Lower leg skin (tissue), 4 donors: ENCODE data around the gene PLCH2. TPM values are rescaled to one million over a fixed set of nuclear protein-coding genes. Genes with fewer than 3 reads are reported as not detected.

Experiments used
- DNase-seq, 2 donors: peaks; one replicate each; pipeline ENCODE4 v3.0.0-alpha.2; 2019; ENCODE audit warnings: low spot score in 2 of 2
- H3K4me3 ChIP-seq: fragments of 200-600 bp; sonication (generic); 2 replicates; pipeline ENCODE4 v1.5.1; 2017; ENCODE audit warnings: mild to moderate bottlenecking, low read depth; ENCODE audit not compliant: poor library complexity, severe bottlenecking
- POLR2A ChIP-seq, 2 donors: fragments of 450-650 bp; IDR thresholded peaks; one replicate each; pipeline ENCODE4 v1.6.1; 2016 to 2017; ENCODE audit warnings: antibody characterized with exemption in 2 of 2, mild to moderate bottlenecking in 1 of 2, moderate library complexity in 1 of 2
- WGBS, 2 donors: methylation state at CpG; one replicate each; pipeline ENCODE4 v1.1.5; 2018; 5-methylcytosine and 5-hydroxymethylcytosine counted together
- intact Hi-C: fragments of 100-400 bp; cut with DNase I; formaldehyde crosslinking; loops from one replicate; pipeline ENCODE4 v1.15.0; 2023; ENCODE audit warnings: low total_unique reads
- total RNA-seq, 4 donors: library from RNA; depleted of rRNA; stranded (reverse); fragments of >200 nt; gene quantifications; one replicate each; pipeline ENCODE4 v1.1.0, GENCODE V29; 2016
- TF ChIP-seq, protein P1 (sequence below), 3 donors: fragments of 450-650 bp; IDR thresholded peaks; one replicate each; pipeline ENCODE4 v1.5.1; 2016; ENCODE audit warnings: antibody characterized with exemption in 3 of 3, mild to moderate bottlenecking in 3 of 3, moderate library complexity in 2 of 3

PLCH2 gene
- total RNA-seq, 4 donors from 2014 or later: 83.2 to 170 (median 115) TPM

GRCh38 chr1:2525920-2526823 is 50.1 kb downstream of the PLCH2 start, which contains the start of gene PANK4:
PANK4 (minus strand) TSS chr1:2526596; CDS start chr1:2526587, 9 bp downstream.
- intact Hi-C loops: no loop called here
- no peak for TF ChIP-seq POLR2A (IDR thresholded peaks at IDR 0.05)
- TF ChIP-seq, protein P1, sequence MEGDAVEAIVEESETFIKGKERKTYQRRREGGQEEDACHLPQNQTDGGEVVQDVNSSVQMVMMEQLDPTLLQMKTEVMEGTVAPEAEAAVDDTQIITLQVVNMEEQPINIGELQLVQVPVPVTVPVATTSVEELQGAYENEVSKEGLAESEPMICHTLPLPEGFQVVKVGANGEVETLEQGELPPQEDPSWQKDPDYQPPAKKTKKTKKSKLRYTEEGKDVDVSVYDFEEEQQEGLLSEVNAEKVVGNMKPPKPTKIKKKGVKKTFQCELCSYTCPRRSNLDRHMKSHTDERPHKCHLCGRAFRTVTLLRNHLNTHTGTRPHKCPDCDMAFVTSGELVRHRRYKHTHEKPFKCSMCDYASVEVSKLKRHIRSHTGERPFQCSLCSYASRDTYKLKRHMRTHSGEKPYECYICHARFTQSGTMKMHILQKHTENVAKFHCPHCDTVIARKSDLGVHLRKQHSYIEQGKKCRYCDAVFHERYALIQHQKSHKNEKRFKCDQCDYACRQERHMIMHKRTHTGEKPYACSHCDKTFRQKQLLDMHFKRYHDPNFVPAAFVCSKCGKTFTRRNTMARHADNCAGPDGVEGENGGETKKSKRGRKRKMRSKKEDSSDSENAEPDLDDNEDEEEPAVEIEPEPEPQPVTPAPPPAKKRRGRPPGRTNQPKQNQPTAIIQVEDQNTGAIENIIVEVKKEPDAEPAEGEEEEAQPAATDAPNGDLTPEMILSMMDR (IDR thresholded peaks at IDR 0.05): no peak
- DNase-seq: peak; percentile 91 to 98
- WGBS, 2 donors: 1 to 2% methylated on average over 29 to 30 of the region's 107 CpGs
- peak within 1 kb of the TSS; percentile 84 for H3K4me3 ChIP-seq

- no peak for DNase-seq
- WGBS, 2 donors: 24 to 26% methylated on average over 11 to 15 of the region's 20 CpGs
- intact Hi-C loops: no loop called here
- no peak overlapping the region for H3K4me3 ChIP-seq
- TF ChIP-seq, protein P1 (IDR thresholded peaks at IDR 0.05): no peak
- TF ChIP-seq POLR2A (IDR thresholded peaks at IDR 0.05): no peak
These were observed 50.9 kb downstream of the PLCH2 start for GRCh38 chr1:2526824-2527555.

- H3K4me3 ChIP-seq: no peak overlapping the region
- TF ChIP-seq, protein P1 (IDR thresholded peaks at IDR 0.05): no peak
- no peak for TF ChIP-seq POLR2A (IDR thresholded peaks at IDR 0.05)
- intact Hi-C loops: no loop called here
- WGBS, 2 donors: 38% methylated on average over 4 of the region's 4 CpGs; no CpG with 5 or more reads in 1 of the 2 donors
- DNase-seq: no peak
These were observed 51.4 kb downstream of the PLCH2 start for GRCh38 chr1:2527556-2527860.

DNA sequence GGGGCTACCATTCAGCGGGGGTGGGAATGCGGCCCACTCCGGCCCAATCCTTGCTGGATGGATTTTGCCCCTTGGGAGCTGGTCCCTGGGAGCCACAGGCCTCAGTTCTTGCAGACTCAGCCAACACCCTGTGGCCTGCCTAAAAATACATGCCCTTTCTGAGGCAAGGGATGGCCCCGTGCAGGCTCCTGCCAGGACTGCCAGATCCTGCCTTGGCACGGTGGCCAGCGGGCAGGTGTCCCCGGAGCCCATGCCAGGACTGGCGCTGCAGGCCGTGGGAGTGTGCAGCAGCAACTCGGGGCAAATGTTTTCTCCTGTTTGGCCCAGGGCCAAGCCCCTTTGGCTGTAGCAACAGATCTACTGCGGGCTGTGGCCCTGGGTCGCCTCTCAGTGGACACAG is 51.9 kb downstream of the PLCH2 start:
- intact Hi-C loops: no loop called here
- no peak for TF ChIP-seq POLR2A (IDR thresholded peaks at IDR 0.05)
- TF ChIP-seq, protein P1 (IDR thresholded peaks at IDR 0.05): no peak
- DNase-seq: no peak
- WGBS, 2 donors: 44 to 47% methylated on average over 3 to 12 of the region's 12 CpGs
- H3K4me3 ChIP-seq: no peak overlapping the region

DNA sequence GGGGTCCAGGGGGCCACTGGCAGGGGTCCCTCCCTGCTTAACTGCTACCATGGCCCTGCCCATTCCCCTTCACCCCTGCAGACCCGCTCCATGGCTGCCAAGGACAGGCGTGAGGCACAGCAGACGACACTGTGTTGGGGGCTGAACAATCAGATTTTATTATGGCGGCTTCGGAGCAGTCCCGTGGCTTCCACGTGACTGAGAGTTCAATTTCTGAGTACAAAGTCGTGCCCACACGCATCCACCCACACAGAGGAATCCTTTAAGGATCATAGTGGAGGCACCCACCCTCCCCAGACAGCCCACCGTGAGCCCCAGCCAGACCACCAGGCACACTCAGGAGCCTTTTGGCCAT is 52.5 kb downstream of the PLCH2 start:
- intact Hi-C loops: no loop called here
- no peak for DNase-seq
- H3K4me3 ChIP-seq: no peak overlapping the region
- 27 to 41% methylated on average over 10 of the region's 10 CpGs for WGBS, 2 donors
- TF ChIP-seq, protein P1 (IDR thresholded peaks at IDR 0.05): no peak
- no peak for TF ChIP-seq POLR2A (IDR thresholded peaks at IDR 0.05)
